ENCODE results near the gene NOTCH1.
A peak's percentile ranks its signal among the peaks of the same experiment; 100 is the strongest.

The NOTCH1 gene

DNA sequence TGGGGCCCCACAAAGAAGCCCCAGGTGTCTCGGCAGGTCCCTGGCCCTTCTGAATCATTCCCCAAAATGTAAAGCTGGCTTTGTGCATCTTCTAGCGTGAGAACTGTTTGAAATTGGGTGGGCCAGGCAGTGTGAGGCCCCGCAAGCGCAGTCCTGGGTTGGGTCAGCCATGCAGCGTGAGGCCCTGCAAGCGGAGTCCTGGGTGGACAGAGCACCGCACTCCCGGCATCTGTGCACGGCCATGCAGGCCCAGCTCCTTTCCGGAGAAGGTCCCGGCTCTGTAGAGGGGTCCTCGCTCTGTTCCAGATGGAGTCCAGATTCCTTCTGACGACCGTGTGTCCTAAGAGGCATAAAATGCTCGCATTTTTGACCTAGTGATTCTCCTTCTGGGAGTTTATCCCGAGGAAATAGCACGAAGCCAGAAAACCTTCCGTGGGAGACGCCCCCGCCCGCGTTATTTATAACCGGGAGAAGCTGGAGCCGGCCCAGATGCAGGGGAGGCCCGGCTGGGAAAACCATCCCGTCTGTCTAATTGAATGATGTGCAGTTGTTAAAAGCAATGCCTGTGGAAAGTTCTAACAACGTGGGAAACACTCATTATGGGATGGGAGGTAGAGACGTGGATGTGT lies 19.4 kb upstream of the NOTCH1 start:
- no peaks in the 10 kb centered on the region for H3K27me3 ChIP-seq (ENCODE audit: insufficient read depth, low read length, poor library complexity)
- no peak overlapping the region for H3K4me2 ChIP-seq (ENCODE audit: insufficient read depth, low read length)
- ATAC-seq (ENCODE audit: insufficient read depth, low read depth): no peak

DNA sequence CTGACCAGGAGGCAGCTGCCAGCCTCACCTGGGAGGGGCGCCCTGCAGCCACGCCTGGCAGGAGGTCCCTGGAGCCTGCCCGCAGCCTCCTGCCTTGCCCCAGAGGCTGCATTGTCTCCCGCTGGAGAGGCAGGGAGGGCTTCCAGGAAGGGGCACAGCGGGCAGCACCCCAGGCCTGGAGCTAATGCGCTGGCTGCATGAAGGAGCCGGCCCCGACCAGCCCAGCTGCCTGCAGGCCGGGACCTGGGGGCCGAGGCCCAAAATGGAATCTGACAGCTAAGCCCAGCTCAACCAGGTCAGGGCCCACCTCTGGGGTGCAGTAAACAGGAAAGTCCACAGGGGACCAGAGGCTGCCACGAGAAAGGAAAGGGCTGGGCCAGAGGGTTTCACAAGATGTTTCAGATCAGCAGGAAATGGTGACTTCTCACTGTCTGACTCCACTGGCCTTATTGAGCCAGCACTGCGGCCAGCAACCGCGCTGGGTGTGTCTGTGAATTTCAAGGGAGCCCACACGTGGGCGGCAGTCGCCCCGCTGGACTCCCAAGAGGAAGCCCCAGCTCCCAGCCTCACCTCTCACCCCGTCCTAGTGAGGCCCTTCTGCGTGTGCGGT lies 18.6 kb upstream of the NOTCH1 start:
- no peak overlapping the region for H3K4me2 ChIP-seq (ENCODE audit: insufficient read depth, low read length)
- H3K36me3 ChIP-seq (ENCODE audit: insufficient read depth, low read length): no peaks in the 10 kb centered on the region
- H3K27me3 ChIP-seq (ENCODE audit: insufficient read depth, low read length, poor library complexity): no peaks in the 10 kb centered on the region
- no peak for DNase-seq
- no peaks in the 10 kb centered on the region for H3K79me2 ChIP-seq (ENCODE audit: insufficient read depth, low read length)
- no peak overlapping the region for H3K9ac ChIP-seq (ENCODE audit: low read depth, low read length)
- H3K27ac ChIP-seq (ENCODE audit: low read length): peak overlapping the region; percentile 47; the same call in 1 of the 2 replicates
- peaks cover 4% of the 10 kb centered on the region for H3K9me3 ChIP-seq (ENCODE audit: insufficient read depth, low read length, severe bottlenecking)
- no peak overlapping the region for H3K4me3 ChIP-seq (ENCODE audit: low read depth in 1 of 2, low read length in 2 of 2)
- ATAC-seq (ENCODE audit: insufficient read depth, low read depth): no peak
- no peaks in the 10 kb centered on the region for H4K20me1 ChIP-seq (ENCODE audit: insufficient read depth, low read length)
- no peak for TF ChIP-seq EZH2 (IDR thresholded peaks at IDR 0.05; ENCODE audit: borderline replicate concordance, low read depth, low read length, severe bottlenecking)
- TF ChIP-seq CTCF (IDR thresholded peaks at IDR 0.05; ENCODE audit: borderline replicate concordance, extremely low read depth, low read length, poor library complexity, severe bottlenecking): no peak
- H2AFZ ChIP-seq (ENCODE audit: low read depth, low read length): no peak overlapping the region
- H3K4me1 ChIP-seq (ENCODE audit: insufficient read depth, low read length): peaks cover 5% of the 10 kb centered on the region; the same call in 1 of the 2 replicates

More for the DNA sequence above, 19.4 kb upstream of the NOTCH1 start:
- no peaks in the 10 kb centered on the region for H3K36me3 ChIP-seq (ENCODE audit: insufficient read depth, low read length)
- H3K27ac ChIP-seq (ENCODE audit: low read length): no peak overlapping the region
- H2AFZ ChIP-seq (ENCODE audit: low read depth, low read length): no peak overlapping the region
- TF ChIP-seq CTCF (IDR thresholded peaks at IDR 0.05; ENCODE audit: borderline replicate concordance, extremely low read depth, low read length, poor library complexity, severe bottlenecking): no peak
- TF ChIP-seq EZH2 (IDR thresholded peaks at IDR 0.05; ENCODE audit: borderline replicate concordance, low read depth, low read length, severe bottlenecking): no peak
- H3K9me3 ChIP-seq (ENCODE audit: insufficient read depth, low read length, severe bottlenecking): no peaks in the 10 kb centered on the region
- peaks cover 5% of the 10 kb centered on the region; the same call in 1 of the 2 replicates for H3K4me1 ChIP-seq (ENCODE audit: insufficient read depth, low read length)
- H3K4me3 ChIP-seq (ENCODE audit: low read depth in 1 of 2, low read length in 2 of 2): no peak overlapping the region
- DNase-seq: no peak
- H3K79me2 ChIP-seq (ENCODE audit: insufficient read depth, low read length): no peaks in the 10 kb centered on the region
- H4K20me1 ChIP-seq (ENCODE audit: insufficient read depth, low read length): no peaks in the 10 kb centered on the region
- no peak overlapping the region for H3K9ac ChIP-seq (ENCODE audit: low read depth, low read length)

- ATAC-seq (ENCODE audit: insufficient read depth, low read depth): no peak
- peak overlapping the region; percentile 47 for H3K27ac ChIP-seq (ENCODE audit: low read length)
These were observed 17.9 kb upstream of the NOTCH1 start for GRCh38 chr9:136563646-136564325.

More at GRCh38 chr9:136563646-136564325, 17.9 kb upstream of the NOTCH1 start:
- Histone ChIP-seq H2AFZ (ENCODE audit: low read depth, low read length) (no peak overlapping the region), H3K36me3 (ENCODE audit: insufficient read depth, low read length) (no peaks in the 10 kb centered on the region), H3K79me2 (ENCODE audit: insufficient read depth, low read length) (no peaks in the 10 kb centered on the region), H3K27me3 (ENCODE audit: insufficient read depth, low read length, poor library complexity) (no peaks in the 10 kb centered on the region), H3K4me2 (ENCODE audit: insufficient read depth, low read length) (no peak overlapping the region), H3K4me3 (ENCODE audit: low read depth in 1 of 2, low read length in 2 of 2) (no peak overlapping the region), H3K9ac (ENCODE audit: low read depth, low read length) (no peak overlapping the region), H4K20me1 (ENCODE audit: insufficient read depth, low read length) (no peaks in the 10 kb centered on the region), H3K9me3 (ENCODE audit: insufficient read depth, low read length, severe bottlenecking) (peaks cover 8% of the 10 kb centered on the region), H3K4me1 (ENCODE audit: insufficient read depth, low read length) (peaks cover 8% of the 10 kb centered on the region)
- no peak for DNase-seq
- TF ChIP-seq EZH2 (IDR thresholded peaks at IDR 0.05; ENCODE audit: borderline replicate concordance, low read depth, low read length, severe bottlenecking) (no peak), CTCF (IDR thresholded peaks at IDR 0.05; ENCODE audit: borderline replicate concordance, extremely low read depth, low read length, poor library complexity, severe bottlenecking) (no peak)

Data from DND-41 (cell line).